A673 (cell line): ENCODE results near the gene ROR1. TPM values are rescaled to one million over a fixed set of nuclear protein-coding genes. Genes with fewer than 3 reads are reported as not detected.

Experiments
- BruUV-seq: library from RNA; stranded (reverse); fragments of 400-500 nt; replicated peaks from 2 replicates; lab custom pipeline; 2021; lab: Mats Ljungman, UMichigan
- CTCF ChIA-PET: fragments of 300-600 bp; sonication (Branson Sonifier 250); formaldehyde crosslinking; loops from one replicate; lab custom pipeline; 2022; ENCODE audit warnings: antibody characterized with exemption; lab: Charles Lee
- POLR2A ChIA-PET: fragments of 300-600 bp; sonication (Branson Sonifier 250); formaldehyde crosslinking; loops from one replicate; lab custom pipeline; 2022; ENCODE audit warnings: antibody characterized with exemption; ENCODE audit not compliant: low non-redundant PET; lab: Charles Lee
- DNase-seq: peaks from one replicate; pipeline ENCODE4 v3.0.0-alpha.2; 2015; ENCODE audit warnings: low spot score
- H3K27ac ChIP-seq: fragments of 200-600 bp; sonication (generic); 2 replicates; pipeline ENCODE4 v1.5.1; 2016; ENCODE audit warnings: mixed run types, low read depth, mild to moderate bottlenecking, mixed read lengths, antibody characterized with exemption, low read length; ENCODE audit not compliant: poor library complexity, severe bottlenecking
- H3K27me3 ChIP-seq: fragments of 200-600 bp; sonication (generic); replicated peaks from 2 replicates; pipeline ENCODE4 v1.6.1; 2017; ENCODE audit warnings: mixed run types, low read depth, mild to moderate bottlenecking, mixed read lengths, antibody characterized with exemption, low read length; ENCODE audit not compliant: insufficient read depth, poor library complexity
- H3K36me3 ChIP-seq: fragments of 200-600 bp; sonication (generic); 2 replicates; pipeline ENCODE4 v1.6.1; 2016; ENCODE audit warnings: mixed run types, mild to moderate bottlenecking, mixed read lengths, antibody characterized with exemption, low read length; ENCODE audit not compliant: insufficient read depth, poor library complexity, severe bottlenecking
- H3K4me1 ChIP-seq: fragments of 200-600 bp; sonication (generic); 2 replicates; pipeline ENCODE4 v1.6.1; 2017; ENCODE audit warnings: mixed run types, mild to moderate bottlenecking, mixed read lengths, antibody characterized with exemption, low read length; ENCODE audit not compliant: insufficient read depth, poor library complexity, severe bottlenecking
- H3K4me3 ChIP-seq: fragments of 200-600 bp; sonication (generic); 2 replicates; pipeline ENCODE4 v1.5.1; 2016; ENCODE audit warnings: low read depth, mixed run types, mild to moderate bottlenecking, mixed read lengths, low read length; ENCODE audit not compliant: poor library complexity, severe bottlenecking
- H3K9me3 ChIP-seq: fragments of 200-600 bp; sonication (generic); 2 replicates; pipeline ENCODE4 v1.6.1; 2016; ENCODE audit warnings: mixed run types, low read depth, mild to moderate bottlenecking, mixed read lengths, antibody characterized with exemption, low read length; ENCODE audit not compliant: poor library complexity, severe bottlenecking
- EZH2 ChIP-seq: fragments of 200-600 bp; sonication (generic); IDR thresholded peaks from 2 replicates; pipeline ENCODE4 v1.6.1; 2017; ENCODE audit warnings: borderline replicate concordance, low read depth, mild to moderate bottlenecking, mixed read lengths, antibody characterized with exemption, low read length; ENCODE audit not compliant: poor library complexity, severe bottlenecking
- intact Hi-C: fragments of 100-400 bp; cut with micrococcal nuclease; formaldehyde crosslinking; loops from one replicate; pipeline ENCODE4 v1.10.0; 2022; ENCODE audit not compliant: unreplicated experiment
- total RNA-seq: library from RNA; stranded (reverse); gene quantifications from 2 replicates; pipeline ENCODE4 v1.2.3, GENCODE V29; 2021
- TF ChIP-seq, protein P1 (sequence below): fragments of 300-800, 200-600 bp; sonication (generic); conservative IDR thresholded peaks from 2 replicates; pipeline ENCODE4 v1.5.1; 2017; ENCODE audit warnings: low read depth, mild to moderate bottlenecking, antibody characterized with exemption, low read length, moderate library complexity, mixed read lengths

The ROR1 gene
- total RNA-seq, 1 experiment from 2014 or later, result 7.4 TPM

DNA sequence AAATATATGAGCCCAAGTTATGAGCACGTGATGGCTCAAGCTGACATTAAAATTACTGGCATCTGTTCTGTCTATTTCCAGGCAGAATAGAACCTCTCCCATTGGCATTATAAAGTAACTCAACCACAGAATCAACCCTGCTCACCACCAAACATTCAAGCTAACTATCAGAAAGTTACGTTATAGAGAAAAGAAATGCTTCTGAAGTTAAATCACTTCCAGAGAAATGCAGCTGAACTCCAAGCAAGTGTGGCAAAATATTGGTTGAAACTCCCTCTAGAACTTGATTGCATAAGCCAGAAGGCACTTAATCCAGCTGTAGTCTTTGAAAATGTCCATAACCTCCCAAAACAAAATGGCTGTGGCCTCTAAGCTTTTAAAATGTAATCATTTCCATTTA is 393.4 kb downstream of the ROR1 start:
- Histone ChIP-seq H3K9me3 (no peaks in the 10 kb centered on the region), H3K27ac (no peak overlapping the region), H3K36me3 (no peaks in the 10 kb centered on the region), H3K27me3 (no peaks in the 10 kb centered on the region), H3K4me1 (peaks cover 11% of the 10 kb centered on the region), H3K4me3 (no peak overlapping the region)
- CTCF ChIA-PET, result no interaction called here
- BruUV-seq, result no TSS peak
- intact Hi-C loops, result no loop called here
- POLR2A ChIA-PET, result no interaction called here
- TF ChIP-seq, protein P1, sequence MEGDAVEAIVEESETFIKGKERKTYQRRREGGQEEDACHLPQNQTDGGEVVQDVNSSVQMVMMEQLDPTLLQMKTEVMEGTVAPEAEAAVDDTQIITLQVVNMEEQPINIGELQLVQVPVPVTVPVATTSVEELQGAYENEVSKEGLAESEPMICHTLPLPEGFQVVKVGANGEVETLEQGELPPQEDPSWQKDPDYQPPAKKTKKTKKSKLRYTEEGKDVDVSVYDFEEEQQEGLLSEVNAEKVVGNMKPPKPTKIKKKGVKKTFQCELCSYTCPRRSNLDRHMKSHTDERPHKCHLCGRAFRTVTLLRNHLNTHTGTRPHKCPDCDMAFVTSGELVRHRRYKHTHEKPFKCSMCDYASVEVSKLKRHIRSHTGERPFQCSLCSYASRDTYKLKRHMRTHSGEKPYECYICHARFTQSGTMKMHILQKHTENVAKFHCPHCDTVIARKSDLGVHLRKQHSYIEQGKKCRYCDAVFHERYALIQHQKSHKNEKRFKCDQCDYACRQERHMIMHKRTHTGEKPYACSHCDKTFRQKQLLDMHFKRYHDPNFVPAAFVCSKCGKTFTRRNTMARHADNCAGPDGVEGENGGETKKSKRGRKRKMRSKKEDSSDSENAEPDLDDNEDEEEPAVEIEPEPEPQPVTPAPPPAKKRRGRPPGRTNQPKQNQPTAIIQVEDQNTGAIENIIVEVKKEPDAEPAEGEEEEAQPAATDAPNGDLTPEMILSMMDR, result no peak
- no peak for TF ChIP-seq EZH2
- no peak for DNase-seq

- Histone ChIP-seq H3K4me1 (peaks cover 34% of the 10 kb centered on the region), H3K4me3 (no peak overlapping the region), H3K9me3 (no peaks in the 10 kb centered on the region), H3K36me3 (no peaks in the 10 kb centered on the region), H3K27me3 (no peaks in the 10 kb centered on the region), H3K27ac (no peak overlapping the region)
- ChIA-PET POLR2A (no interaction called here), CTCF (no interaction called here)
- TF ChIP-seq EZH2, result no peak
- TF ChIP-seq, protein P1, result no peak
- intact Hi-C loops, result no loop called here
- DNase-seq, result no peak
- no TSS peak for BruUV-seq
Observed at GRCh38 chr1:64171246-64171645, 397.4 kb downstream of the ROR1 start.

- Histone ChIP-seq H3K27me3 (no peaks in the 10 kb centered on the region), H3K27ac (no peak overlapping the region), H3K36me3 (no peaks in the 10 kb centered on the region), H3K4me3 (no peak overlapping the region), H3K4me1 (peaks cover 34% of the 10 kb centered on the region), H3K9me3 (no peaks in the 10 kb centered on the region)
- ChIA-PET CTCF (no interaction called here), POLR2A (no interaction called here)
- no peak for TF ChIP-seq EZH2
- TF ChIP-seq, protein P1, result no peak
- no TSS peak for BruUV-seq
- intact Hi-C loops, result no loop called here
- peak; percentile 77 for DNase-seq
Observed at GRCh38 chr1:64171797-64172281, 398.0 kb downstream of the ROR1 start.
